Vein endothelial cell (primary cell): ENCODE results near the gene CEP290. TPM values are rescaled to one million over a fixed set of nuclear protein-coding genes. Genes with fewer than 3 reads are reported as not detected.

ENCODE experiments used
- small RNA-seq: library from RNA; depleted of rRNA; stranded (forward); fragments of <200 nt; gene quantifications from one replicate; pipeline ENCODE3, GENCODE V24; 2012
- total RNA-seq: library from RNA; depleted of rRNA; stranded (reverse); fragments of >200 nt; gene quantifications from 2 replicates; pipeline ENCODE4 v1.2.3, GENCODE V29; 2012

The CEP290 gene, protein sequence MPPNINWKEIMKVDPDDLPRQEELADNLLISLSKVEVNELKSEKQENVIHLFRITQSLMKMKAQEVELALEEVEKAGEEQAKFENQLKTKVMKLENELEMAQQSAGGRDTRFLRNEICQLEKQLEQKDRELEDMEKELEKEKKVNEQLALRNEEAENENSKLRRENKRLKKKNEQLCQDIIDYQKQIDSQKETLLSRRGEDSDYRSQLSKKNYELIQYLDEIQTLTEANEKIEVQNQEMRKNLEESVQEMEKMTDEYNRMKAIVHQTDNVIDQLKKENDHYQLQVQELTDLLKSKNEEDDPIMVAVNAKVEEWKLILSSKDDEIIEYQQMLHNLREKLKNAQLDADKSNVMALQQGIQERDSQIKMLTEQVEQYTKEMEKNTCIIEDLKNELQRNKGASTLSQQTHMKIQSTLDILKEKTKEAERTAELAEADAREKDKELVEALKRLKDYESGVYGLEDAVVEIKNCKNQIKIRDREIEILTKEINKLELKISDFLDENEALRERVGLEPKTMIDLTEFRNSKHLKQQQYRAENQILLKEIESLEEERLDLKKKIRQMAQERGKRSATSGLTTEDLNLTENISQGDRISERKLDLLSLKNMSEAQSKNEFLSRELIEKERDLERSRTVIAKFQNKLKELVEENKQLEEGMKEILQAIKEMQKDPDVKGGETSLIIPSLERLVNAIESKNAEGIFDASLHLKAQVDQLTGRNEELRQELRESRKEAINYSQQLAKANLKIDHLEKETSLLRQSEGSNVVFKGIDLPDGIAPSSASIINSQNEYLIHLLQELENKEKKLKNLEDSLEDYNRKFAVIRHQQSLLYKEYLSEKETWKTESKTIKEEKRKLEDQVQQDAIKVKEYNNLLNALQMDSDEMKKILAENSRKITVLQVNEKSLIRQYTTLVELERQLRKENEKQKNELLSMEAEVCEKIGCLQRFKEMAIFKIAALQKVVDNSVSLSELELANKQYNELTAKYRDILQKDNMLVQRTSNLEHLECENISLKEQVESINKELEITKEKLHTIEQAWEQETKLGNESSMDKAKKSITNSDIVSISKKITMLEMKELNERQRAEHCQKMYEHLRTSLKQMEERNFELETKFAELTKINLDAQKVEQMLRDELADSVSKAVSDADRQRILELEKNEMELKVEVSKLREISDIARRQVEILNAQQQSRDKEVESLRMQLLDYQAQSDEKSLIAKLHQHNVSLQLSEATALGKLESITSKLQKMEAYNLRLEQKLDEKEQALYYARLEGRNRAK (N-terminal part only)
- 16.5 and 16.7 TPM in 2 replicates for total RNA-seq

DNA sequence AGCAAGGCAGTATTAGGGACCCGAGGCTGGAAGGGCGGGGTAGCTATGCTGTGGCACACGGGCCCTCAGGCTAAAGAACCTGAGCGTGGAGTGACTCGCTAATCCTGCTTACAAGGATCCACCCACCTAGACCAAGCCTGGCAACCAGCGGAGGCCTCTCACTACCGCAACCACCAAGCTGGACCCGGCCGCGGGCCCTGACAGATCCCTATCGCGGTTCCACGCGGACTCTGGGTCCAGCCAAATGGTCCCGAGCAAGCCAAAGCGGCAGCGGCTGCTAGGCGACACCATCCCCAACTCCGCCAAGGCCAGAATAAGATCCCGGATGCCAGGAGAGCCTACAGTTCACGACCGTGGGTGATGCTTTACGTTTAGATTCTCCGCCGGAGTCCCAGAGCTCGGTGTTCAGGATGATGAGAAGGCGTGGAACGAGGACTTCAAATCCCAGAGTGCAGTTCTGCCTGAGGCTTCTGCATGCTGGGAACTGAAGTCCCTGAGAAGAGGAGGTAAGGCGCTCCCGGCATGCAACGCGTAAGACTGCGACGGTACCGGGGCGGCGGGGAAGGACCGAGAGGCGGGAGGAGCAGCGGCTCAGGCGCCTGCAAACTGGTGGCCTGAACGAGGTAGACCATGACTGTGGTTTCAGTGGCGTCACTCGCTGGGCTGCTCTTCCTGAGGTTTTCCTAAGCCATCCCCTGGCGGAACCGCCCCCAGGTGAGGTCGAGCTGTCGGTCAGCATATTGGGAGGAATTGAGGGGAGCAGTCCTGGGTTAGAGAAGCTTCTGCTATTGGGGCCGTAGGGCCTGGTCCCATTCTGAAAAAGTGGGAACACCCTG is at the start of gene CEP290, which contains the start of gene TMTC3:
TSS of gene CEP290 (minus strand) at position 315 of the 836 bp plus-strand sequence. CDS start 781 bp downstream, outside the sequence.
TSS of gene TMTC3 (plus strand) at position 534 of the 836 bp plus-strand sequence. CDS start 6,009 bp downstream, outside the sequence.

GRCh38 chr12:88029093-88029665 is 112.7 kb downstream of the CEP290 start, which contains the start of gene C12orf50:
Gene C12orf50 (minus strand): TSS chr12:88029401. CDS start chr12:88026962, 2,439 bp downstream.

Small RNA genes within 50 kb of the gene (small RNA-seq; reads per million reads assigned to genes)
- not detected for gene RNA5SP364

Other genes with a start within 250 kb of the CEP290 start
- not detected in 2 replicates for gene C12orf50, start 112.7 kb downstream of the CEP290 start, total RNA-seq
- gene TMTC3, start 219 bp upstream of the CEP290 start, total RNA-seq = 32.0 and 39.2 TPM in 2 replicates